Measurements from ENCODE around the gene ANKDD1B. TPM values are rescaled to one million over a fixed set of nuclear protein-coding genes. Genes with fewer than 3 reads are reported as not detected.

Gene ANKDD1B
- total and polyA plus RNA-seq, 2 of the 8 experiments (the other 6 are each of a cell fraction or from before 2014, with no cell fraction given): 0.08 to 0.22 TPM

- no peaks in the 10 kb centered on the region for H3K79me2 ChIP-seq (ENCODE audit: control insufficient read depth in 1 of 2, insufficient read depth in 2 of 2, low read length in 2 of 2)
- no peak overlapping the region for H4K91ac ChIP-seq (replicated peaks; ENCODE audit: insufficient read length, low read length)
- CTCF ChIA-PET (ENCODE audit: partially characterized antibody): interaction anchor here (0.6 to 2.9 kb wide), 5 partner anchors 11 to 417 kb away, joined by 3 to 9 read pairs (median 3); no protein-coding TSS in a partner anchor
- H3K23me2 ChIP-seq (ENCODE audit: low read depth, low read length): no peaks in the 10 kb centered on the region
- H2BK12ac ChIP-seq (ENCODE audit: low read depth, low read length): no peak overlapping the region
- H3K36me3 ChIP-seq (ENCODE audit: control insufficient read depth in 2 of 4, insufficient read depth in 4 of 4, low read length in 3 of 4): no peaks in the 10 kb centered on the region
- POLR2A ChIA-PET (ENCODE audit: partially characterized antibody): no interaction called here
- peaks cover 0 to 3% (median 1%) of the 10 kb centered on the region in 4 experiments; a peak in 3 of 7 replicates for H3K4me1 ChIP-seq (replicated peaks in 1 of 4; ENCODE audit: control insufficient read depth in 3 of 4, insufficient read depth in 4 of 4, low read length in 3 of 4)
- no peak for FAIRE-seq
- H2BK5ac ChIP-seq (ENCODE audit: low read depth, low read length): no peak overlapping the region
- DNase-seq (ENCODE audit: low read depth in 1 of 2, low spot score in 2 of 2): no peak
- no peak overlapping the region for H2BK120ac ChIP-seq (replicated peaks; ENCODE audit: low read depth, low read length)
- no peak overlapping the region for H3K4ac ChIP-seq (replicated peaks; ENCODE audit: insufficient read length, low read depth, low read length)
- no peak overlapping the region for H2AFZ ChIP-seq (ENCODE audit: low read length)
- H4K5ac ChIP-seq (ENCODE audit: insufficient read length, low read depth, low read length): no peak overlapping the region
- no peaks in the 10 kb centered on the region for H3K9me3 ChIP-seq (ENCODE audit: insufficient read depth in 2 of 2, low read depth in 1 of 2, low read length in 1 of 2)
- no peak overlapping the region for H2BK15ac ChIP-seq (ENCODE audit: low read length)
- H4K20me1 ChIP-seq (replicated peaks in 1 of 2; ENCODE audit: control insufficient read depth in 1 of 2, insufficient read depth in 2 of 2, low read length in 2 of 2): no peaks in the 10 kb centered on the region
- H3K27ac ChIP-seq (ENCODE audit: low read depth, low read length): no peak overlapping the region
- H2AK5ac ChIP-seq (ENCODE audit: low read depth, low read length): no peak overlapping the region
- H3K79me1 ChIP-seq (ENCODE audit: low read depth, low read length): no peaks in the 10 kb centered on the region
- no peak overlapping the region for H3K9ac ChIP-seq (replicated peaks in 1 of 4; ENCODE audit: extremely low read depth in 1 of 4, low read depth in 3 of 4, low read length in 3 of 4)
- H3K27me3 ChIP-seq (replicated peaks in 1 of 4; ENCODE audit: control insufficient read depth in 3 of 4, extremely low read depth in 1 of 4, insufficient read depth in 3 of 4, low read length in 3 of 4): no peaks in the 10 kb centered on the region
- 85% methylated on average over 2 of the region's 2 CpGs; no CpG with 5 or more reads in 1 of the 2 experiments for WGBS, 2 experiments (ENCODE audit: extremely low coverage in 1 of 2, insufficient coverage in 1 of 2, insufficient read length in 1 of 2, insufficient replicate concordance in 2 of 2, low coverage in 1 of 2, low lambda C conversion rate in 2 of 2, missing lambda C conversion rate in 1 of 2)
- H4K8ac ChIP-seq (ENCODE audit: extremely low read depth, insufficient read depth, low read length): no peak overlapping the region
- no peak overlapping the region for H3K23ac ChIP-seq (ENCODE audit: insufficient read length)
- no peak overlapping the region for H3K4me3 ChIP-seq (ENCODE audit: extremely low read depth in 1 of 4, insufficient read depth in 2 of 4, low read depth in 3 of 4, low read length in 4 of 4)
- H3K14ac ChIP-seq (ENCODE audit: insufficient read length): no peak overlapping the region
- no peak overlapping the region for H3K18ac ChIP-seq (ENCODE audit: extremely low read depth, low read length)
- H3K56ac ChIP-seq (replicated peaks; ENCODE audit: insufficient read length, low read depth, low read length): no peak overlapping the region
- H2BK20ac ChIP-seq (ENCODE audit: low read length): no peak overlapping the region
- H3K4me2 ChIP-seq (ENCODE audit: insufficient read depth in 1 of 2, low read depth in 2 of 2, low read length in 2 of 2): no peak overlapping the region
- TF ChIP-seq CHD2 (IDR thresholded peaks at IDR 0.05; ENCODE audit: low read length) (no peak), ZNF274 (IDR thresholded peaks at IDR 0.05; ENCODE audit: borderline replicate concordance, extremely low read depth, low read length) (no peak), TCF12 (IDR thresholded peaks at IDR 0.05; ENCODE audit: low read depth, low read length) (no peak), RNF2 (IDR thresholded peaks at IDR 0.05; ENCODE audit: borderline replicate concordance, low read depth, low read length, missing control alignments, poor library complexity, severe bottlenecking) (no peak), RFX5 (IDR thresholded peaks at IDR 0.05; ENCODE audit: borderline replicate concordance, low read depth, low read length) (no peak), KDM1A (IDR thresholded peaks at IDR 0.05; ENCODE audit: borderline replicate concordance, low read length) (no peak), SUZ12 (IDR thresholded peaks at IDR 0.05; ENCODE audit: low read length) (no peak), MAFK (IDR thresholded peaks at IDR 0.05; ENCODE audit: low read depth, low read length) (no peak)
- TF ChIP-seq, protein P1, sequence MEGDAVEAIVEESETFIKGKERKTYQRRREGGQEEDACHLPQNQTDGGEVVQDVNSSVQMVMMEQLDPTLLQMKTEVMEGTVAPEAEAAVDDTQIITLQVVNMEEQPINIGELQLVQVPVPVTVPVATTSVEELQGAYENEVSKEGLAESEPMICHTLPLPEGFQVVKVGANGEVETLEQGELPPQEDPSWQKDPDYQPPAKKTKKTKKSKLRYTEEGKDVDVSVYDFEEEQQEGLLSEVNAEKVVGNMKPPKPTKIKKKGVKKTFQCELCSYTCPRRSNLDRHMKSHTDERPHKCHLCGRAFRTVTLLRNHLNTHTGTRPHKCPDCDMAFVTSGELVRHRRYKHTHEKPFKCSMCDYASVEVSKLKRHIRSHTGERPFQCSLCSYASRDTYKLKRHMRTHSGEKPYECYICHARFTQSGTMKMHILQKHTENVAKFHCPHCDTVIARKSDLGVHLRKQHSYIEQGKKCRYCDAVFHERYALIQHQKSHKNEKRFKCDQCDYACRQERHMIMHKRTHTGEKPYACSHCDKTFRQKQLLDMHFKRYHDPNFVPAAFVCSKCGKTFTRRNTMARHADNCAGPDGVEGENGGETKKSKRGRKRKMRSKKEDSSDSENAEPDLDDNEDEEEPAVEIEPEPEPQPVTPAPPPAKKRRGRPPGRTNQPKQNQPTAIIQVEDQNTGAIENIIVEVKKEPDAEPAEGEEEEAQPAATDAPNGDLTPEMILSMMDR (IDR thresholded peaks at IDR 0.05; ENCODE audit: control extremely low read depth in 1 of 3, insufficient read depth in 1 of 3, low read depth in 1 of 3, low read length in 3 of 3): no peak
- TF ChIP-seq, protein P2, sequence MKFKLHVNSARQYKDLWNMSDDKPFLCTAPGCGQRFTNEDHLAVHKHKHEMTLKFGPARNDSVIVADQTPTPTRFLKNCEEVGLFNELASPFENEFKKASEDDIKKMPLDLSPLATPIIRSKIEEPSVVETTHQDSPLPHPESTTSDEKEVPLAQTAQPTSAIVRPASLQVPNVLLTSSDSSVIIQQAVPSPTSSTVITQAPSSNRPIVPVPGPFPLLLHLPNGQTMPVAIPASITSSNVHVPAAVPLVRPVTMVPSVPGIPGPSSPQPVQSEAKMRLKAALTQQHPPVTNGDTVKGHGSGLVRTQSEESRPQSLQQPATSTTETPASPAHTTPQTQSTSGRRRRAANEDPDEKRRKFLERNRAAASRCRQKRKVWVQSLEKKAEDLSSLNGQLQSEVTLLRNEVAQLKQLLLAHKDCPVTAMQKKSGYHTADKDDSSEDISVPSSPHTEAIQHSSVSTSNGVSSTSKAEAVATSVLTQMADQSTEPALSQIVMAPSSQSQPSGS (IDR thresholded peaks at IDR 0.05; ENCODE audit: low read length): no peak
Observed at GRCh38 chr5:75653521-75653920, 42.3 kb downstream of the ANKDD1B start.

All from H1 (cell line).